IMR-90 (cell line): ENCODE measurements around the gene SPRR4. TPM values are rescaled to one million over a fixed set of nuclear protein-coding genes. Genes with fewer than 3 reads are reported as not detected.
A peak's percentile ranks its signal among the peaks of the same experiment; 100 is the strongest.

Experiments used
- ATAC-seq: fragments of 200-7000 bp; cut with Tn5 transposase; 2 replicates; pipeline ENCODE4 v1.9.1; 2020; ENCODE audit warnings: low read depth, mild to moderate bottlenecking, moderate library complexity
- BruUV-seq: library from RNA; stranded (reverse); fragments of 400-500 nt; replicated peaks from 2 replicates; lab custom pipeline; 2021; lab: Mats Ljungman, UMichigan
- CTCF ChIA-PET: fragments of 300-600 bp; formaldehyde crosslinking; extraction: SDS; loops from one replicate; lab custom pipeline; 2021; ENCODE audit warnings: antibody characterized with exemption; lab: Yijun Ruan, JAX
- POLR2A ChIA-PET: fragments of 300-600 bp; sonication (Branson Sonifier 250); formaldehyde crosslinking; loops from one replicate; lab custom pipeline; 2022; ENCODE audit warnings: antibody characterized with exemption; ENCODE audit not compliant: unreplicated experiment; lab: Charles Lee
- DNase-seq: peaks from one replicate; pipeline ENCODE4 v3.0.0; 2013
- H2AFZ ChIP-seq: replicated peaks from 2 replicates; pipeline ENCODE3; 2013; ENCODE audit warnings: low read length, mild to moderate bottlenecking; ENCODE audit not compliant: poor library complexity
- H2AK5ac ChIP-seq: 2 replicates; pipeline ENCODE4 v1.6.1; 2013; ENCODE audit warnings: low read depth, low read length, inconsistent platforms
- H2AK9ac ChIP-seq: replicated peaks from 2 replicates; pipeline ENCODE3; 2013; ENCODE audit warnings: mild to moderate bottlenecking, low read depth, low read length, moderate library complexity; ENCODE audit not compliant: poor library complexity
- H2BK120ac ChIP-seq: 2 replicates; pipeline ENCODE4 v1.6.1; 2013; ENCODE audit warnings: low read depth, low read length, inconsistent platforms
- H2BK15ac ChIP-seq: 3 replicates; pipeline ENCODE4 v1.6.1; 2013; ENCODE audit warnings: low read depth, low read length, inconsistent platforms
- H2BK20ac ChIP-seq: 2 replicates; pipeline ENCODE4 v1.6.1; 2013; ENCODE audit warnings: low read depth, mild to moderate bottlenecking, inconsistent platforms, low read length, moderate library complexity
- H2BK5ac ChIP-seq: 2 replicates; pipeline ENCODE4 v1.6.1; 2013; ENCODE audit warnings: mild to moderate bottlenecking, low read depth, low read length, inconsistent platforms; ENCODE audit not compliant: poor library complexity, severe bottlenecking
- H3K14ac ChIP-seq: replicated peaks from 2 replicates; pipeline ENCODE4 v1.6.1; 2013; ENCODE audit warnings: low read depth, low read length, inconsistent platforms
- H3K18ac ChIP-seq: 2 replicates; pipeline ENCODE4 v1.6.1; 2013; ENCODE audit warnings: low read depth, low read length, control low read depth
- H3K23ac ChIP-seq: 2 replicates; pipeline ENCODE4 v1.6.1; 2013; ENCODE audit warnings: low read depth, low read length, inconsistent platforms
- H3K27ac ChIP-seq: 2 replicates; pipeline ENCODE4 v1.5.1; 2013; ENCODE audit warnings: mild to moderate bottlenecking, control low read depth, low read length; ENCODE audit not compliant: insufficient read depth
- H3K27me3 ChIP-seq: 2 replicates; pipeline ENCODE4 v1.6.1; 2013; ENCODE audit warnings: low read length; ENCODE audit not compliant: control insufficient read depth, insufficient read depth
- H3K36me3 ChIP-seq: 2 replicates; pipeline ENCODE4 v1.6.1; 2013; ENCODE audit warnings: low read length, mixed read lengths; ENCODE audit not compliant: control insufficient read depth, insufficient read depth
- H3K4ac ChIP-seq: 2 replicates; pipeline ENCODE4 v1.6.1; 2013; ENCODE audit warnings: low read depth, low read length, inconsistent platforms
- H3K4me1 ChIP-seq: 2 replicates; pipeline ENCODE4 v1.6.1; 2013; ENCODE audit warnings: low read length, mixed read lengths; ENCODE audit not compliant: control insufficient read depth, insufficient read depth
- H3K4me2 ChIP-seq: 2 replicates; pipeline ENCODE4 v1.6.1; 2013; ENCODE audit warnings: low read depth, mild to moderate bottlenecking, control low read depth, low read length, moderate library complexity
- H3K4me3 ChIP-seq: 2 replicates; pipeline ENCODE4 v1.5.1; 2013; ENCODE audit warnings: low read depth, mild to moderate bottlenecking, control low read depth, low read length, moderate library complexity; ENCODE audit not compliant: insufficient read depth
- H3K56ac ChIP-seq: 2 replicates; pipeline ENCODE4 v1.6.1; 2013; ENCODE audit warnings: low read length, inconsistent platforms; ENCODE audit not compliant: insufficient read depth; ENCODE audit errors: extremely low read depth
- H3K79me1 ChIP-seq, 2 experiments: 2 replicates each; pipeline ENCODE4 v1.6.1; 2013; ENCODE audit warnings: low read length in 2 of 2, inconsistent platforms in 1 of 2, low read depth in 1 of 2
- H3K9ac ChIP-seq: 2 replicates; pipeline ENCODE4 v1.6.1; 2013; ENCODE audit warnings: low read depth, low read length, control low read depth
- H3K9me1 ChIP-seq: 2 replicates; pipeline ENCODE4 v1.6.1; 2013; ENCODE audit warnings: low read length, inconsistent platforms; ENCODE audit not compliant: insufficient read depth
- H3K9me3 ChIP-seq: 2 replicates; pipeline ENCODE4 v1.6.1; 2013; ENCODE audit warnings: low read length; ENCODE audit not compliant: control insufficient read depth, insufficient read depth
- H4K20me1 ChIP-seq: 2 replicates; pipeline ENCODE4 v1.6.1; 2013; ENCODE audit warnings: low read length, inconsistent platforms; ENCODE audit not compliant: insufficient read depth
- H4K5ac ChIP-seq: 2 replicates; pipeline ENCODE4 v1.6.1; 2013; ENCODE audit warnings: mild to moderate bottlenecking, low read depth, low read length, control low read depth
- H4K8ac ChIP-seq, 2 experiments: 2 replicates each; pipeline ENCODE4 v1.6.1; 2013; ENCODE audit warnings: low read depth in 2 of 2, low read length in 2 of 2, control low read depth in 1 of 2, inconsistent platforms in 1 of 2
- H4K91ac ChIP-seq: 2 replicates; pipeline ENCODE4 v1.6.1; 2013; ENCODE audit warnings: low read depth, low read length, inconsistent platforms; ENCODE audit not compliant: insufficient read depth
- MAFK ChIP-seq: IDR thresholded peaks from 2 replicates; pipeline ENCODE4 v1.6.1; 2012; ENCODE audit warnings: low read depth, low read length, improper control_type of control experiment
- MAZ ChIP-seq: IDR thresholded peaks from 2 replicates; pipeline ENCODE4 v1.6.1; 2012; ENCODE audit warnings: low read depth, mild to moderate bottlenecking, low read length, improper control_type of control experiment, moderate library complexity, borderline replicate concordance
- WGBS, 2 experiments: methylation state at CpG; one replicate each; pipeline versions ENCODE4 v1.1.5 to v1.1.7; 2013; ENCODE audit warnings: missing lambda C conversion rate in 2 of 2; ENCODE audit not compliant: insufficient read length in 1 of 2; ENCODE audit errors: extremely low coverage in 2 of 2; 5-methylcytosine and 5-hydroxymethylcytosine counted together
- dilution Hi-C: fragments of 300-500 bp; cut with HindIII; formaldehyde crosslinking; loops from one replicate; pipeline ENCODE4 v1.14.3; 2018; ENCODE audit warnings: low sequenced_read_pairs; ENCODE audit not compliant: unreplicated experiment
- in situ Hi-C: fragments of 300-500 bp; cut with MboI; formaldehyde crosslinking; loops from 3 replicates; pipeline ENCODE4 v1.14.3; 2019; ENCODE audit warnings: low sequenced_read_pairs, inconsistent platforms, mixed read lengths
- intact Hi-C: fragments of 100-400 bp; cut with micrococcal nuclease; formaldehyde crosslinking; loops from 2 replicates; pipeline ENCODE4 v1.10.0; 2022
- polyA plus RNA-seq, 3 experiments: library from polyadenylated mRNA; depleted of rRNA; stranded (reverse); fragments of >200 nt; gene quantifications; 2 replicates each; pipeline ENCODE4 v1.2.3, GENCODE V29; 2012; ENCODE audit warnings: low replicate concordance in 1 of 3
- total RNA-seq: library from RNA; depleted of rRNA; stranded (reverse); fragments of >200 nt; gene quantifications from 2 replicates; pipeline ENCODE4 v1.2.3, GENCODE V29; 2012

SPRR4 gene
- total and polyA plus RNA-seq, 2 of the 4 experiments (the other 2 are of a cell fraction): not detected

DNA sequence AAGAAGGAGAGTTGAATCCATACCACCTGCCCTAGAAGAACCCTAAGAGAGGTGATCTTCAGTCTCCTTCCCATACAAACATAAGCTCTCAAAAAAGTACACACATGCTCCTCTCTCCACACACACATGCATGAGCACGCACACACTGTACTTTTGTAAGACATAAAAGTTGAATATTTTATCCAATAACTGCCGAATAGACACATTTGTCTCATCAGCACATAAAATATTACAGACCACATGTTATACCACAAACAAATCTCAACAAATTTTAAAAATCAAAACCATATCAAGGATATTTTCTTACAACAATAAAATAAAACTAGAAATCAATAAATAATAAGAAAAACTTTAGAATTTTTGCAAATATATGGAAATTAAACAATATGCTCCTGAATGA is 16.1 kb downstream of the SPRR4 start:
- no peak overlapping the region for H3K27ac ChIP-seq
- CTCF ChIA-PET: no interaction called here
- intact Hi-C loops: no loop called here
- no peak overlapping the region for H3K4me3 ChIP-seq
- H2AK5ac ChIP-seq: no peak overlapping the region
- POLR2A ChIA-PET: no interaction called here
- H4K5ac ChIP-seq: no peak overlapping the region
- no peak overlapping the region for H3K23ac ChIP-seq
- H3K56ac ChIP-seq: no peak overlapping the region
- no peaks in the 10 kb centered on the region for H3K4me1 ChIP-seq
- H3K4me2 ChIP-seq: no peak overlapping the region
- H2AFZ ChIP-seq: no peak overlapping the region
- H2BK15ac ChIP-seq: no peak overlapping the region
- no peaks in the 10 kb centered on the region for H3K79me1 ChIP-seq
- no peaks in the 10 kb centered on the region for H4K20me1 ChIP-seq
- H4K91ac ChIP-seq: no peak overlapping the region
- peak; percentile 71 for TF ChIP-seq MAFK
- TF ChIP-seq MAZ: no peak
- no peak overlapping the region for H3K14ac ChIP-seq
- in situ Hi-C loops: no loop called here
- H3K4ac ChIP-seq: no peak overlapping the region
- no peak overlapping the region for H2BK120ac ChIP-seq
- H3K9me3 ChIP-seq: no peaks in the 10 kb centered on the region
- no peaks in the 10 kb centered on the region for H3K27me3 ChIP-seq
- H2BK5ac ChIP-seq: no peak overlapping the region
- no peak overlapping the region for H3K9ac ChIP-seq
- DNase-seq (no peak), ATAC-seq (no peak)
- H4K8ac ChIP-seq: no peak overlapping the region
- H3K9me1 ChIP-seq: no peaks in the 10 kb centered on the region
- no peak overlapping the region for H3K18ac ChIP-seq
- H2BK20ac ChIP-seq: no peak overlapping the region
- no CpG with 5 or more reads among the region's 2 CpGs for WGBS, 2 experiments
- H2AK9ac ChIP-seq: no peak overlapping the region
- no TSS peak for BruUV-seq
- H3K36me3 ChIP-seq: no peaks in the 10 kb centered on the region
- dilution Hi-C loops: no loop called here
